ENCODE results near the gene NBAS. TPM values are rescaled to one million over a fixed set of nuclear protein-coding genes. Genes with fewer than 3 reads are reported as not detected.
"Not testable (repeated sequence)": the region's sequence is repeated elsewhere in the genome, so short reads cannot be mapped to it uniquely, and the experiment has no call there.

Gene NBAS
- total and polyA plus RNA-seq, 8 donors: 26.6 to 36.7 (median 31.1) TPM

- WGBS, 2 donors: 59 to 73% methylated on average over 3 of the region's 3 CpGs
- Histone ChIP-seq H3K27me3 (no peaks in the 10 kb centered on the region), H3K4me3 (no peak overlapping the region), H3K27ac (no peak overlapping the region), H3K36me3 (no peaks in the 10 kb centered on the region), H3K4me1 (peaks cover 0 to 3% (median 0%) of the 10 kb centered on the region in 3 donors), H3K9me3 (no peaks in the 10 kb centered on the region)
- no peak for ATAC-seq
- no peak for TF ChIP-seq CTCF (IDR thresholded peaks at IDR 0.05)
- no peak for DNase-seq
- intact Hi-C loops (cut with DNase I): no loop called here
- FAIRE-seq: no peak
Measured at GRCh38 chr2:15543053-15543452, 18.1 kb downstream of the NBAS start.

- WGBS, 2 donors: 33 to 37% methylated on average over 1 to 4 of the region's 6 CpGs
- ATAC-seq; intact Hi-C loops (cut with DNase I): not testable (repeated sequence)
Measured at GRCh38 chr2:15542269-15542668, 18.9 kb downstream of the NBAS start.

GRCh38 chr2:15540523-15540922 lies 20.6 kb downstream of the NBAS start:
- H3K27ac ChIP-seq; H3K4me3 ChIP-seq; H3K9me3 ChIP-seq; H3K36me3 ChIP-seq; H3K27me3 ChIP-seq; FAIRE-seq; DNase-seq; intact Hi-C loops (cut with DNase I); ATAC-seq; H3K4me1 ChIP-seq: not testable (repeated sequence)
- 86 to 90% methylated on average over 5 of the region's 5 CpGs for WGBS, 2 donors

More at GRCh38 chr2:15542269-15542668, 18.9 kb downstream of the NBAS start:
- H3K4me1 ChIP-seq, H3K27ac ChIP-seq, H3K36me3 ChIP-seq, H3K9me3 ChIP-seq, H3K4me3 ChIP-seq, FAIRE-seq, DNase-seq, H3K27me3 ChIP-seq: not testable (repeated sequence)

GRCh38 chr2:15539999-15540398 lies 21.1 kb downstream of the NBAS start:
- DNase-seq: no peak
- Histone ChIP-seq H3K27me3 (no peaks in the 10 kb centered on the region), H3K36me3 (no peaks in the 10 kb centered on the region), H3K4me3 (no peak overlapping the region), H3K27ac (no peak overlapping the region), H3K4me1 (peaks cover 0 to 3% (median 0%) of the 10 kb centered on the region in 3 donors), H3K9me3 (no peaks in the 10 kb centered on the region)
- 93 to 97% methylated on average over 3 of the region's 3 CpGs for WGBS, 2 donors
- no peak for ATAC-seq
- TF ChIP-seq CTCF (IDR thresholded peaks at IDR 0.05): no peak
- FAIRE-seq: no peak
- intact Hi-C loops (cut with DNase I): no loop called here

- intact Hi-C loops (cut with DNase I): no loop called here
- WGBS, 2 donors: 80 to 81% methylated on average over 4 of the region's 4 CpGs
- TF ChIP-seq CTCF (IDR thresholded peaks at IDR 0.05): no peak
- no peaks in the 10 kb centered on the region for H3K9me3 ChIP-seq
- H3K27me3 ChIP-seq: no peaks in the 10 kb centered on the region
- FAIRE-seq (no peak), ATAC-seq (no peak), DNase-seq (no peak)
- H3K36me3 ChIP-seq: peaks cover 0 to 4% (median 0%) of the 10 kb centered on the region in 3 donors
- no peak overlapping the region for H3K27ac ChIP-seq
- H3K4me3 ChIP-seq: no peak overlapping the region
- H3K4me1 ChIP-seq: peaks cover 0 to 3% (median 0%) of the 10 kb centered on the region in 3 donors
Measured at GRCh38 chr2:15538792-15539191, 22.3 kb downstream of the NBAS start.

GRCh38 chr2:15533860-15534480 lies 27.2 kb downstream of the NBAS start:
- Histone ChIP-seq H3K27me3 (no peaks in the 10 kb centered on the region), H3K36me3 (peaks cover 0 to 8% (median 0%) of the 10 kb centered on the region in 3 donors), H3K4me3 (no peak overlapping the region), H3K9me3 (no peaks in the 10 kb centered on the region), H3K4me1 (no peaks in the 10 kb centered on the region), H3K27ac (no peak overlapping the region)
- FAIRE-seq: no peak
- ATAC-seq: no peak
- WGBS, 2 donors: 93 to 96% methylated on average over 5 of the region's 5 CpGs
- DNase-seq: no peak
- intact Hi-C loops (cut with DNase I): no loop called here
- no peak for TF ChIP-seq CTCF (IDR thresholded peaks at IDR 0.05)
